ENCODE results near the gene KLRF2.

KLRF2 gene

GRCh38 chr12:9940375-9940774 is 59.1 kb downstream of the KLRF2 start:
- DNase-seq: no peak

GRCh38 chr12:9941838-9942237 is 60.5 kb downstream of the KLRF2 start:
- DNase-seq: no peak

- DNase-seq: no peak
Observed at GRCh38 chr12:9943240-9943639, 62.0 kb downstream of the KLRF2 start.

- no peak for DNase-seq
Observed at GRCh38 chr12:9944391-9944790, 63.1 kb downstream of the KLRF2 start.

Measured in NCI-H2171 treated with DMSO at 0.1 percent for 48 hours (cell line).